ENCODE data around the gene MAPK6. TPM values are rescaled to one million over a fixed set of nuclear protein-coding genes. Genes with fewer than 3 reads are reported as not detected.

The MAPK6 gene
- total and polyA plus RNA-seq, 2 of the 4 experiments (the other 2 are of a cell fraction), result 22.6 to 60.6 TPM

- peak; percentile 44 for ATAC-seq (ENCODE audit: low read depth)
- Histone ChIP-seq H3K79me1 (ENCODE audit: low read depth in 1 of 2, low read length in 2 of 2) (no peaks in the 10 kb centered on the region), H3K27ac (ENCODE audit: insufficient read depth, low read length) (no peak overlapping the region), H3K4me1 (ENCODE audit: control insufficient read depth, insufficient read depth, low read length) (peaks cover 4% of the 10 kb centered on the region), H3K4me3 (ENCODE audit: insufficient read depth, low read depth, low read length) (peak overlapping the region; percentile 36), H3K23ac (ENCODE audit: low read depth, low read length) (no peak overlapping the region), H3K36me3 (ENCODE audit: control insufficient read depth, insufficient read depth, low read length) (no peaks in the 10 kb centered on the region), H2AFZ (replicated peaks; ENCODE audit: low read length, poor library complexity) (peak overlapping the region; percentile 92), H2AK9ac (replicated peaks; ENCODE audit: low read depth, low read length, poor library complexity) (peak overlapping the region; percentile 80), H2BK15ac (ENCODE audit: low read depth, low read length) (no peak overlapping the region), H3K14ac (replicated peaks; ENCODE audit: low read depth, low read length) (no peak overlapping the region), H3K56ac (ENCODE audit: extremely low read depth, insufficient read depth, low read length) (no peak overlapping the region), H4K20me1 (ENCODE audit: insufficient read depth, low read length) (no peaks in the 10 kb centered on the region), H3K4me2 (ENCODE audit: low read depth, low read length) (peak overlapping the region; percentile 83), H3K9me3 (ENCODE audit: control insufficient read depth, insufficient read depth, low read length) (no peaks in the 10 kb centered on the region), H2BK5ac (ENCODE audit: low read depth, low read length, poor library complexity, severe bottlenecking) (no peak overlapping the region), H3K9me1 (ENCODE audit: insufficient read depth, low read length) (no peaks in the 10 kb centered on the region), H2AK5ac (ENCODE audit: low read depth, low read length) (no peak overlapping the region), H2BK120ac (ENCODE audit: low read depth, low read length) (no peak overlapping the region), H4K8ac (ENCODE audit: low read depth in 2 of 2, low read length in 2 of 2) (no peak overlapping the region), H4K91ac (ENCODE audit: insufficient read depth, low read depth, low read length) (no peak overlapping the region), H2BK20ac (ENCODE audit: low read depth, low read length) (no peak overlapping the region), H3K4ac (ENCODE audit: low read depth, low read length) (no peak overlapping the region), H3K18ac (ENCODE audit: low read depth, low read length) (no peak overlapping the region), H3K9ac (ENCODE audit: low read depth, low read length) (no peak overlapping the region), H4K5ac (ENCODE audit: low read depth, low read length) (no peak overlapping the region), H3K27me3 (ENCODE audit: control insufficient read depth, insufficient read depth, low read length) (peaks cover 34% of the 10 kb centered on the region)
- intact Hi-C loops (cut with micrococcal nuclease), result no loop called here
- no peak for DNase-seq
- ChIA-PET POLR2A (ENCODE audit: unreplicated experiment) (no interaction called here), CTCF (no interaction called here)
- in situ Hi-C loops (cut with MboI; ENCODE audit: low sequenced_read_pairs), result no loop called here
- dilution Hi-C loops (cut with HindIII; ENCODE audit: low sequenced_read_pairs, unreplicated experiment), result no loop called here
- BruUV-seq (replicated peaks), result no TSS peak
- TF ChIP-seq MAZ (IDR thresholded peaks at IDR 0.05; ENCODE audit: borderline replicate concordance, low read depth, low read length), result no peak
- TF ChIP-seq POLR2A (IDR thresholded peaks at IDR 0.05; ENCODE audit: low read depth, low read length), result no peak
- no peak for TF ChIP-seq ELK1 (IDR thresholded peaks at IDR 0.05; ENCODE audit: borderline replicate concordance, low read depth, low read length)
- TF ChIP-seq CEBPB (IDR thresholded peaks at IDR 0.05; ENCODE audit: low read depth, low read length), result no peak
- no peak for TF ChIP-seq RCOR1 (IDR thresholded peaks at IDR 0.05; ENCODE audit: insufficient replicate concordance, low read length)
- no peak for TF ChIP-seq SMC3 (IDR thresholded peaks at IDR 0.05; ENCODE audit: low read depth, low read length)
- no peak for TF ChIP-seq CTCF (conservative IDR thresholded peaks at IDR 0.05; ENCODE audit: low read depth, low read length)
- no peak for TF ChIP-seq BHLHE40 (IDR thresholded peaks at IDR 0.05; ENCODE audit: low read depth, low read length)
- no peak for TF ChIP-seq FOS (IDR thresholded peaks at IDR 0.05; ENCODE audit: low read depth, low read length)
- TF ChIP-seq RFX5 (IDR thresholded peaks at IDR 0.05; ENCODE audit: low read depth, low read length), result no peak
- no peak for TF ChIP-seq MXI1 (IDR thresholded peaks at IDR 0.05; ENCODE audit: borderline replicate concordance, low read depth, low read length)
- no peak for TF ChIP-seq MAFK (IDR thresholded peaks at IDR 0.05; ENCODE audit: low read depth, low read length)
- 18% methylated on average over 23 of the region's 61 CpGs; no CpG with 5 or more reads in 1 of the 2 experiments for WGBS, 2 experiments (ENCODE audit: extremely low coverage in 2 of 2, insufficient read length in 1 of 2)
Observed at GRCh38 chr15:52112203-52112750, 93.3 kb downstream of the MAPK6 start.

Measured in IMR-90 (cell line).